Measurements from ENCODE around the gene FBXL20.

The FBXL20 gene

DNA sequence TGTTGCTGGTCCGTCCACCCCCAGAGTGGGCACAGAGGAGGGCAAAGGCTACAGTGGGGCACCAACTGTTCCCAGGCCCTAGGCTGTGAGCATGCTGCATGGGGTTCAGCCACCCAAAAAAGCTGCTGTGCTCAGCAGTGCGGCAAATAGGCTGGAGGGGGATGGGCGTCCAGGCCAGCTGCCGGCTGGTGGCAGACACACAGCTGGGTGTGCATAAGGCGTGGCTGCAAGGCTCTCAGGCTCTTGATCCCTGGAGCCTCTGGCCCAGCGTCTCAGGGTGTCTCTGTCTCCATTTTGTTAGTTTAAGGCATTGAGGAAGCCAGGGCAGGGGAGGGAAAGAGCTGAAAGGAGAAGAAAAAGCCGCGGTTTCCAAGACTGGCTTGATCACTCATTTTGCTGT is 192.5 kb downstream of the FBXL20 start:
- peak; percentile 66 for DNase-seq (ENCODE audit: extremely low spot score)
- ChIA-PET CTCF (interaction anchor here (0.9 to 8.7 kb wide), 10 partner anchors 10 to 185 kb away, joined by 3 to 151 read pairs (median 5); no protein-coding TSS in a partner anchor), POLR2A (interaction anchor here (1.0 kb wide), 1 partner anchor 9 kb away, joined by 8 read pairs; the partner anchor contains the start of gene RPL19)
- TF ChIP-seq, protein P1, sequence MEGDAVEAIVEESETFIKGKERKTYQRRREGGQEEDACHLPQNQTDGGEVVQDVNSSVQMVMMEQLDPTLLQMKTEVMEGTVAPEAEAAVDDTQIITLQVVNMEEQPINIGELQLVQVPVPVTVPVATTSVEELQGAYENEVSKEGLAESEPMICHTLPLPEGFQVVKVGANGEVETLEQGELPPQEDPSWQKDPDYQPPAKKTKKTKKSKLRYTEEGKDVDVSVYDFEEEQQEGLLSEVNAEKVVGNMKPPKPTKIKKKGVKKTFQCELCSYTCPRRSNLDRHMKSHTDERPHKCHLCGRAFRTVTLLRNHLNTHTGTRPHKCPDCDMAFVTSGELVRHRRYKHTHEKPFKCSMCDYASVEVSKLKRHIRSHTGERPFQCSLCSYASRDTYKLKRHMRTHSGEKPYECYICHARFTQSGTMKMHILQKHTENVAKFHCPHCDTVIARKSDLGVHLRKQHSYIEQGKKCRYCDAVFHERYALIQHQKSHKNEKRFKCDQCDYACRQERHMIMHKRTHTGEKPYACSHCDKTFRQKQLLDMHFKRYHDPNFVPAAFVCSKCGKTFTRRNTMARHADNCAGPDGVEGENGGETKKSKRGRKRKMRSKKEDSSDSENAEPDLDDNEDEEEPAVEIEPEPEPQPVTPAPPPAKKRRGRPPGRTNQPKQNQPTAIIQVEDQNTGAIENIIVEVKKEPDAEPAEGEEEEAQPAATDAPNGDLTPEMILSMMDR (IDR thresholded peaks at IDR 0.05; ENCODE audit: control extremely low read depth, extremely low read depth, low read depth, missing control alignments) = no peak

DNA sequence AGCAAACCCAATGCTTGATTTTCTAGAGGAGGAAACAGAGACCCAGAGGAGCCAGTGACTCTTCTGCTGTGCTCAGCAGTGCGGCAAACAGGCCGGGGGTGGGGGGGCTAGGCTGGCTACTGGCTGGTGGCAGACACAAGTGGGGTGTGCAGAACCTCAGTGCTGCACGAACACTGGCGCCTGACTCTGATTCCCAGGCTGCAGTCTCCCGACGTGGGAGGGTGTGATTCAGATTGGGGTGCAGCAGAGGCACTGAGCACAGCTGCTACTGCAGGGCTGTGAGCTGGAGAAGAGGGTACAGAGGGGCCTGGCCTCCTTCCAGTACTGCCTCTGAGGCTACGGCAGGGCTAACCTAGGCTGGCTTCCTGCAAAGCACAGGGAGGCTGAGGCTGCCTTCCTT is 193.3 kb downstream of the FBXL20 start:
- ChIA-PET POLR2A (interaction anchor here (0.7 kb wide), 1 partner anchor 28 kb away, joined by 4 read pairs; no protein-coding TSS in a partner anchor), CTCF (interaction anchor here (1.2 to 8.7 kb wide), 10 partner anchors 11 to 225 kb away, joined by 3 to 151 read pairs (median 6); no protein-coding TSS in a partner anchor)
- TF ChIP-seq, protein P1 (IDR thresholded peaks at IDR 0.05; ENCODE audit: control extremely low read depth, extremely low read depth, low read depth, missing control alignments) = no peak
- no peak for DNase-seq (ENCODE audit: extremely low spot score)

DNA sequence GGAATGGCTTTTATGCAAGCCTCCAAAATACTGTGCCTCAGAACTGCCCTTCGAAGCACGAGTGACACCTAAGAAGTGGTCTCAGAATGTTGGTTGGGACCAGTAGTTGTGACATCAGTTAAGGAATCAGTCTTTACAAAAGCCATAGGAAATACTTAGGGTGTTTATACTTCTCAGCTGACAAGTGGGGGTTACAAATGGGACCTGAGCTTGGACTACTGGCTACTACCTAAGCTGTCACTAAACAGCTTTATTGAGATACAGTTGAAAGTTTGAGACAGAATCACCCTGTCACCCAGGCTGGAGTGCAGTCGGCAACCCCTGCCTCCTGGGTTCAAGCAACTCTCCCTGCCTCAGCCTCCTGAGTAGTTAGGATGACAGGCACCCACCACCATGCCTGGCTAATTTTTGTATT is 196.3 kb downstream of the FBXL20 start:
- ChIA-PET POLR2A (interaction anchor here (0.5 to 0.7 kb wide), 2 partner anchors 75 to 860 kb away, joined by 3 to 4 read pairs; no protein-coding TSS in a partner anchor), CTCF (interaction anchor here (1.0 to 8.7 kb wide), 8 partner anchors 26 to 417 kb away, joined by 3 to 151 read pairs (median 5); no protein-coding TSS in a partner anchor)
- no peak for DNase-seq (ENCODE audit: extremely low spot score)
- TF ChIP-seq, protein P1 (IDR thresholded peaks at IDR 0.05; ENCODE audit: control extremely low read depth, extremely low read depth, low read depth, missing control alignments) = no peak

DNA sequence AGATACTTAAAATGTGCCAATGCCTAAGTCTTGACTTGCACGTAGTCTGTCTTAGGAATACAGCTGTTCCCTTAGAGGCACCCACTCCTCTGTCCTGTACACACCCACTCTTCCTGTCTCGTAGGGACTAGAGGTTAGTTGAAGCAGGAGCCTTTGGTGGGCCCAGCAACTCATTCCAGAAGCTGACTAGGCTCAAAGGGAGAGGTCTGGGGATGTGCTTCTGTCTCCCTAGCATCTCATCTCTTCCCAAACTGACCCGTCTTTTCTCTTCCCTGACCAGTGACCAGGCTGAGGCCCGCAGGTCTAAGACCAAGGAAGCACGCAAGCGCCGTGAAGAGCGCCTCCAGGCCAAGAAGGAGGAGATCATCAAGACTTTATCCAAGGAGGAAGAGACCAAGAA is 197.2 kb downstream of the FBXL20 start:
- ChIA-PET CTCF (interaction anchor here (1.0 to 8.7 kb wide), 4 partner anchors 29 to 51 kb away, joined by 4 to 151 read pairs (median 38); no protein-coding TSS in a partner anchor), POLR2A (interaction anchor here (0.6 to 0.7 kb wide), 2 partner anchors 34 to 246 kb away, joined by 5 read pairs; no protein-coding TSS in a partner anchor)
- DNase-seq (ENCODE audit: extremely low spot score) = no peak
- TF ChIP-seq, protein P1 (IDR thresholded peaks at IDR 0.05; ENCODE audit: control extremely low read depth, extremely low read depth, low read depth, missing control alignments) = no peak

Data from GM10248 (cell line).